ENCODE results near the gene SCARB1. TPM values are rescaled to one million over a fixed set of nuclear protein-coding genes. Genes with fewer than 3 reads are reported as not detected.

SCARB1 gene
- total and polyA plus RNA-seq, 9 of the 15 experiments (the other 6 are each of a cell fraction or from before 2014, with no cell fraction given) = 0.56 to 157 (median 52.8) TPM

- TF ChIP-seq ZC3H4 (CRISPR knock-in tag; IDR thresholded peaks at IDR 0.05; ENCODE audit: borderline replicate concordance) (no peak), CBX8 (IDR thresholded peaks at IDR 0.05; ENCODE audit: borderline replicate concordance, extremely low read depth, low read depth, low read length, poor library complexity, severe bottlenecking) (no peak), ZNF586 (CRISPR knock-in tag; conservative IDR thresholded peaks at IDR 0.05) (no peak), E2F5 (CRISPR knock-in tag; IDR thresholded peaks at IDR 0.05) (no peak), RBM22 (IDR thresholded peaks at IDR 0.05; ENCODE audit: low read depth, low read length, poor library complexity, severe bottlenecking) (peak; percentile 24), POLR2G (IDR thresholded peaks at IDR 0.05; ENCODE audit: low read depth, low read length) (peak; percentile 43), ZNF668 (CRISPR knock-in tag; IDR thresholded peaks at IDR 0.05) (no peak), USF2 (CRISPR knock-in tag; IDR thresholded peaks at IDR 0.05) (peak; percentile 84), TARDBP (IDR thresholded peaks at IDR 0.05) (no peak), MBD2 (IDR thresholded peaks at IDR 0.05; ENCODE audit: borderline replicate concordance, low read depth) (no peak), ZNF121 (CRISPR knock-in tag; conservative IDR thresholded peaks at IDR 0.05) (no peak), HMG20B (CRISPR knock-in tag; IDR thresholded peaks at IDR 0.05) (no peak), SREBF2 (CRISPR knock-in tag; IDR thresholded peaks at IDR 0.05) (no peak)
Observed at GRCh38 chr12:124786061-124786964, 77.4 kb downstream of the SCARB1 start (continued).
